Measurements from ENCODE around the gene RNF2.
"Not testable (repeated sequence)": the region's sequence is repeated elsewhere in the genome, so short reads cannot be mapped to it uniquely, and the experiment has no call there.

Gene RNF2

GRCh38 chr1:185050823-185051451 is 5.6 kb downstream of the RNF2 start:
- DNase-seq (ENCODE audit: low read depth in 2 of 2) = no peak

DNA sequence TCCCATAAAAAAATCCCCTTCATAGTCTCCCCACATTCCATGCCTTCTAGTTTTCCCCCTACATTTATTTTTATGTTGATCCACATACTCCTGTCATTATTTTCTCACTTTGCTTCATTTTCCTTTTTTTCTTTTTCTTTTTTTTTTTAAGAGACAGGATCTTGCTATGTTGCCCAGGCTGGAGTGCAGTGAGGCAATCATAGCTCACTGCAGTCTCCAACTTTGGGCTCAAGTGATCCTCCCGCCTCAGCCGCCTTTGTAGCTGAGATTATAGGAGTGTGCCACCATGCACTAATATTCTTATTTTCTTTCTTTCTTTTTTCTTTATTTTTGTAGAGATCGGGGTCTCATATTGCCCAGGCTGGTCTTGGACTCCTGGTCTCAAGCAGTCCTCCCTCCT is 7.8 kb downstream of the RNF2 start:
- no peak for DNase-seq (ENCODE audit: low read depth in 2 of 2)

GRCh38 chr1:185054365-185055060 is 9.2 kb downstream of the RNF2 start:
- no peak for DNase-seq (ENCODE audit: low read depth in 2 of 2)

GRCh38 chr1:185058110-185058509 is 12.8 kb downstream of the RNF2 start:
- DNase-seq (ENCODE audit: low read depth in 2 of 2) = no peak

DNA sequence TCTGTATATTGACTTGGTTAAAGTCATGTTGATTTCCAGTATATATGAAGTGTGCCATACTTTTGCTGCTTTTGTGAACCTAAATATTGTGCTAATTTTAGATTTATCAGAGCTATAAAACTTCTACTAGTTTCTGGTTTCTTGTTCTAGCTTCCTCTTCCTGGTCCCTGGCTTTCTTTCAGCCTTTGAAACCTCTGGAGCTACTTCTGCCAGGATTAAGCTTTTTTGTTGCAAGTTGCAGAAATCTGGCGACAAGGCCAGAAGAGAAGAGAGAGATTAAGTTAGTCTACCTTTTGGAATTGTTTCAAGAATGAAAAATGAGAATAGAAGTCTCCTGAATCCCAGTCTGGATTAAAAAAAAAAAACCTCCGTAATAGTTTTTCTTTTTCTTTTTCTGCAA is 13.5 kb downstream of the RNF2 start:
- no peak for DNase-seq (ENCODE audit: low read depth in 2 of 2)

GRCh38 chr1:185059950-185060571 is 14.7 kb downstream of the RNF2 start:
- no peak for DNase-seq (ENCODE audit: low read depth in 2 of 2)

DNA sequence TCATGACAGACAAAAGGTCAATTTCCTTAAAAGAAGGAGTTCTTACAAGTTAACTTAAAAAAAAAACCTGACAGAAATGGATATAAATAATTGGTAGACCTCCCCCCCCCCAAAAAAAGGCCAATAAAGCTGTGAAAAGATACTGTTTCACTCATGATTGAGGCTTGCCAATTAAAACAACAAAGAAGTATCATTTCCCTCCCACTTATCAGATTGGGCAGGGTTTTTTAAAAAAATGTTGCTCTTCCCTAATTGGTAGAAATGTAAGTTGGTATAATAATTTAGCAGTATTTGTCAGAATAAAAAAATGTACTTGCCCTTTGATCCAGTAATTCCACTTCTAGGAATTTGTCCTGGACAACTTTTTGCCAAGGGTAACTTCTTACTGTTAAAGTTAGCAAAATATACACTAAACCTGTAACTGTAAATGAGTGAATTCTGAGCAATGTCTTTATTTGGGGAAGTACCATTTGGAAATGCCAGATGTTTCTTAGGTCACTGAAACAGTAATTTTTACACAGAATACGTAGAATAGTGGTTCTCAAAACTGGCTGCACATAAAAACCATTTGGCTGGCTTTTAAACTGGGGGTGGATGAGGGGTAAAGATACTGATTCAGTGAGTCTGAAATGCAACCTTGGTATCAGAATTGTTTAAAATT is 17.5 kb downstream of the RNF2 start:
- DNase-seq (ENCODE audit: low read depth in 2 of 2) = no peak

DNA sequence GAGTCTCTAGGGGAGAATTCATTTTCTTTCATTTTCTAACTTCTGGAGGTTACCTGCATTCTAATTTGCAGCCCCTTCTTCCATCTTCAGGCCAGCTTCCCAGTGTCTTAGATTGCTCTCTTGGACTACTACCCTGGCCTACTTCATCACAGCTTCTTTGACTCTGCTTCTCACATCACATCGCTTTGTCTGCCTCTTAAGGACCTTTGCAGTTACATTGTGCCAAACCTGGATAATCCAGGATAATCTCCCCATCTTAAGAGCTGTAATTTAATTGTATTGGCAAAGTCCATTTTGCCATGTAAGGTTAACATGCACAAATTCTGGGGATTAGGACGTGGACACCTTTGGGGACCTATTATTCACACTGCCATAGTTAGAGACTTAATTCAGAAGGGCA is 18.4 kb downstream of the RNF2 start:
- DNase-seq (ENCODE audit: low read depth in 2 of 2) = no peak

GRCh38 chr1:185065006-185065405 is 19.6 kb downstream of the RNF2 start:
- DNase-seq (ENCODE audit: low read depth in 2 of 2) = not testable (repeated sequence)

- no peak for DNase-seq (ENCODE audit: low read depth in 2 of 2)
Measured at GRCh38 chr1:185066181-185066580, 20.8 kb downstream of the RNF2 start.

- no peak for DNase-seq (ENCODE audit: low read depth in 2 of 2)
Measured at GRCh38 chr1:185068341-185068740, 23.0 kb downstream of the RNF2 start.

DNA sequence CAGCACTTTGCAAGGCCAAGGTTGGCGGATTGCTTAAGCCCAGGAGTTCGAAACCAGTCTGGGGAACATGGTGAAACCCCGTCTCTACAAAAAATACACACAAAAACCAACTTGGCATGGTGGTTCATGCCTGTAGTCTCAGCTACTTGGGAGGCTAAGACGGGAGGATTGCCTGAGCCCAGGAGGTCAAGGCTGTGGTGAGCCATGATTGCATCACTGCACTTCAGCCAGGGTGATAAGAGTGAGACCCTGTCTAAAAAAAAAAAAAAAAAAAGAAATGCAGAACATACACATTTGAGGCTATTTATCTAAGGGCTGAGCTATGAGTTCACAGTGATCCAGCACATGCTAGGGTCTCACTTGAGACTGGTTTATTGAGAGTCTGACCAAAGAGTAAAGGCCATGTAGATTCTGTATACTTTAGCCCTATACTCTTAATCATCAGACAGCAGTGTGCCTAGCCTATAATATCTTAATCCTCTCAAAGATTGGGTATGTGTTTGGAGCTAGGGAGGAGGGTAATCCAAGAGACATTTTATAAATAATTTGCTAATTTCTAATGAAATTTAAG is 23.9 kb downstream of the RNF2 start:
- no peak for DNase-seq (ENCODE audit: low read depth in 2 of 2)

- no peak for DNase-seq (ENCODE audit: low read depth in 2 of 2)
Measured at GRCh38 chr1:185070051-185070450, 24.7 kb downstream of the RNF2 start.

DNA sequence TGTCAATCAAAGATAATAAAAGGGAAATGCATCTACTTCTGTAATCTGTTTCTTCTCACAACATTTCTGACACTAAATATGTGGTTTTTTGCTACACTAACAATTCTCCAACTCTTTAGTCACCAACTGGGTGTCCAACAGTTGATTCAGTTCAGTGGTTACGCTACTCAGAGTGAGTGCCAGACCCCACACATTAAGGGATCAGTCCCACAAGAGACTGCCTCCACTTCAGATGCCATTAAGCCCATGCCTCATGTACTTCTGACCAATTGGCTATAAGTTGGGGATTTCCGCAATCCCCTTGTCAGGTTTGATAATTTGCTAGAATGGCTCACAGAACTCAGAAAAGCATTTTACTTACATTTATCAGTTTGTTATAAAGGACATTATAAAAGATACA is 28.4 kb downstream of the RNF2 start:
- DNase-seq (ENCODE audit: low read depth in 2 of 2) = no peak

- no peak for DNase-seq (ENCODE audit: low read depth in 2 of 2)
Measured at GRCh38 chr1:185074307-185074706, 28.9 kb downstream of the RNF2 start.

DNA sequence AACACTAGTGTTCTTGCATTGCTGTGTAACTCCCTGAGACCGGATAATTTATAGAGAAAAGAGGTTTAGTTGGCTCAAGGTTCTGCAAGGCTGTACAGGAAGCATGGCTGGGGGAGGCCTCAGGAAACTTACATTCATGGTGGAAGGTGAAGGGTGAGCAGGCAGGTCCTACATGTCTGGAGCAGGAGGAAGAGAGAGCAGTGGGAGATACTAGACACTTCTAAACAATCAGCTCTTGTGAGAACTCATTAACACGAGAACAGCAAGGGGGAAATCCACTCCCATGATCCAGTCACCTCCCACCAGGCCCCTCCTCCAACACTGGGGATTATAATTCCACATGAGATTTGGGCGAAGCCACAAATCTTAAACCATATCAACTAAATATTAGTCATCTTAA is 30.1 kb downstream of the RNF2 start:
- no peak for DNase-seq (ENCODE audit: low read depth in 2 of 2)

- no peak for DNase-seq (ENCODE audit: low read depth in 2 of 2)
Measured at GRCh38 chr1:185077374-185077773, 32.0 kb downstream of the RNF2 start.

- no peak for DNase-seq (ENCODE audit: low read depth in 2 of 2)
Measured at GRCh38 chr1:185080422-185080821, 35.1 kb downstream of the RNF2 start.

DNA sequence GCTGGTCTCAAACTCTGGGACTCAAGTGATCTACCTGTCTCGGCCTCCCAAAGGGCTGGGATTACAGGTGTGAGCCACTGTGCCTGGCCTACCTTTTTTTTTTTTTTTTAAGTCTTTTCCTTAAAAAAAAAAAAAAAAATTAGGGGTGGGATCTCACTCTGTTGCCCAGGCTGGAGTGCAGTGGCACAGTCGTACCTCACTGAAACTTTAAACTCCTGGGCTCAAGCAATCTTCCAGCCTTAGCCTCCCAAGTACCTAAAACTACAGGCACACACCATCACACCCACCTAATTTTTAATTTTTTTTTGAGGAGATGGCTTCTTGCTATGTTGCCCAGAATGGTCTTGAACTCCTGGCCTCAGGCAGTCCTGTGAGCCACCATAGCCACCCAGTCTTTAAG is 38.5 kb downstream of the RNF2 start:
- no peak for DNase-seq (ENCODE audit: low read depth in 2 of 2)

DNA sequence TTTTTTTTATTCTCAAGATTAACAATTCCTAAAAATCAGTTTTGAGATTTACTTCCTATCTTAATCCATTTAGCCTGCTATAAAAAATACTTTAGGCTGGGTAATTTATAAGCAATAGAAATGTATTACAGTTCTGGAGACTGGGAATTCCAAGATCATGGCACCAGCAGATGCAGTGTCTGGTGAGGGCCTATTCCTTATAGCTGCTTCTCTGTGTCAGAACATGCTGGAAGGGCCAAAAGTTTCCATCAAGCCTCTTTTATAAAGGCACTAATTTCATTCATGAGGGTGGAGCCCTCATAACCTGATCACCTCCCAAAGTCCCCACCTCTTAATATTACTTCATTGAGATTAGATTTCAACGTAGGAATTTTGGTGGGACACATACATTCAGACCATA is 41.7 kb downstream of the RNF2 start:
- no peak for DNase-seq (ENCODE audit: low read depth in 2 of 2)

DNA sequence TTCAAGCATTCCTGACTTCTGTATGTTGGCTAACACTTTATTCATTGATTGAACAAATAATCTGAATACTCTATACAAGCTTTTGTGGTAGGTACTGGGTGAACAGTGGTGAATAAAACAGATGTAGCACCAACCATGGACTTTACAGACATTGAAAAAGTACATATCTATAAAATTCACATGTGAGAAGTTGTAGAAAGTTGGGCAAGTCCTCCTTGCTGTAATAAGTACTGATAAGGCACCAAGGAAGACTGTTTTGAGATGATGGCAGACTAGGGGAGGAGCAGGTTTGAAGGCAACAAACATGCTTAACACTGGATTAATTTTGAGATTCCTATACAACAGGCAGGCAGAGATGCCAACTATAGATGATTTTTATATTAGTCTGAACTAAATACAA is 42.4 kb downstream of the RNF2 start:
- no peak for DNase-seq (ENCODE audit: low read depth in 2 of 2)

DNA sequence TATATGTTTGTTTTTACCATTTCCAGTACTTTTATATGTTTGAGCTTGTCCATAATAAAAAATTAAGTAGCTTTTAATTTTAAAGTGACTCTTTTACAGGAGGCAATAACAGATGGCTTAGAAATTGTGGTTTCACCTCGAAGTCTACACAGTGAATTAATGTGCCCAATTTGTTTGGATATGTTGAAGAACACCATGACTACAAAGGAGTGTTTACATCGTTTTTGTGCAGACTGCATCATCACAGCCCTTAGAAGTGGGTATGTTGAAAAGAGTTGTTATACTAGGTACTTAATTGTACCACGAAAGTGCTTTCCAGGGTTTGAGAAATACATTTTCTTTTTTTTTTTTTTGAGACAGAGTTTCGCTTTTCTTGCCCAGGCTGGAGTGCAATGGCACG is 46.1 kb downstream of the RNF2 start:
- DNase-seq (ENCODE audit: low read depth in 2 of 2) = no peak

- no peak for DNase-seq (ENCODE audit: low read depth in 2 of 2)
Measured at GRCh38 chr1:185094761-185095160, 49.4 kb downstream of the RNF2 start.
